Mucosa of descending colon (tissue), 3 donors: ENCODE data around the gene KIF17. TPM values are rescaled to one million over a fixed set of nuclear protein-coding genes. Genes with fewer than 3 reads are reported as not detected.

Experiments
- ATAC-seq: fragments of 200-7000 bp; cut with Tn5 transposase; one replicate; pipeline ENCODE4 v1.9.1; 2020; ENCODE audit warnings: mild to moderate bottlenecking, moderate library complexity
- DNase-seq, 3 donors: peaks; one replicate each; pipeline ENCODE4 v3.0.0-alpha.2; 2020
- H3K36me3 ChIP-seq: fragments of 200-600 bp; one replicate; pipeline ENCODE4 v1.8.0; 2021; ENCODE audit warnings: low read depth, mild to moderate bottlenecking
- H3K4me1 ChIP-seq: fragments of 200-600 bp; one replicate; pipeline ENCODE4 v1.8.0; 2021; ENCODE audit warnings: low read depth, mild to moderate bottlenecking
- H3K4me3 ChIP-seq: fragments of 200-600 bp; one replicate; pipeline ENCODE4 v1.8.0; 2021; ENCODE audit warnings: mild to moderate bottlenecking
- H3K9me3 ChIP-seq: fragments of 200-600 bp; one replicate; pipeline ENCODE4 v1.8.0; 2021; ENCODE audit warnings: mild to moderate bottlenecking
- CTCF ChIP-seq: fragments of 200-600 bp; IDR thresholded peaks from one replicate; pipeline ENCODE4 v1.8.0; 2022; ENCODE audit warnings: antibody characterized with exemption, mild to moderate bottlenecking
- intact Hi-C, 2 donors: fragments of 100-400 bp; cut with DNase I in 1 of 2; cut with micrococcal nuclease in 1 of 2; formaldehyde crosslinking; loops; one replicate each; pipeline versions ENCODE4 v1.11.0 to v1.11.1; 2022; cut with DNase I, micrococcal nuclease
- long read RNA-seq, 2 donors: library from polyadenylated mRNA; unstranded; transcript quantifications; one replicate each; pipeline ENCODE4 v2.0.0, GENCODE V29; 2019 to 2021
- total RNA-seq, 3 donors: library from RNA; stranded (reverse); fragmentation: NEBNext Ultra II Directional in 2 of 3; extraction: Animal tissue kit (Norgen Biotek cat#: 25700) in 2 of 3; gene quantifications; one replicate each; pipeline versions ENCODE4 v1.2.1 to v1.2.4, GENCODE V29; 2021 to 2023
- donor health status: DM: no; HTN: no; CAD: no; lungs with moderate emphysema.
- donor health status: DM: no; HTN: no; CAD: no.
- donor health status: DM: no; HTN: yes; CAD: no.

KIF17 gene
- under 1 TPM; 0.20 to 0.63 (median 0.53) TPM for total RNA-seq
- long read RNA-seq, donor 1, partial matches to known transcripts, result 1 of 1 reads
- long read RNA-seq, donor 1, other reads (novel, unspliced or antisense), result 0 of 1 reads
- long read RNA-seq, donor 2, result 0 reads

DNA sequence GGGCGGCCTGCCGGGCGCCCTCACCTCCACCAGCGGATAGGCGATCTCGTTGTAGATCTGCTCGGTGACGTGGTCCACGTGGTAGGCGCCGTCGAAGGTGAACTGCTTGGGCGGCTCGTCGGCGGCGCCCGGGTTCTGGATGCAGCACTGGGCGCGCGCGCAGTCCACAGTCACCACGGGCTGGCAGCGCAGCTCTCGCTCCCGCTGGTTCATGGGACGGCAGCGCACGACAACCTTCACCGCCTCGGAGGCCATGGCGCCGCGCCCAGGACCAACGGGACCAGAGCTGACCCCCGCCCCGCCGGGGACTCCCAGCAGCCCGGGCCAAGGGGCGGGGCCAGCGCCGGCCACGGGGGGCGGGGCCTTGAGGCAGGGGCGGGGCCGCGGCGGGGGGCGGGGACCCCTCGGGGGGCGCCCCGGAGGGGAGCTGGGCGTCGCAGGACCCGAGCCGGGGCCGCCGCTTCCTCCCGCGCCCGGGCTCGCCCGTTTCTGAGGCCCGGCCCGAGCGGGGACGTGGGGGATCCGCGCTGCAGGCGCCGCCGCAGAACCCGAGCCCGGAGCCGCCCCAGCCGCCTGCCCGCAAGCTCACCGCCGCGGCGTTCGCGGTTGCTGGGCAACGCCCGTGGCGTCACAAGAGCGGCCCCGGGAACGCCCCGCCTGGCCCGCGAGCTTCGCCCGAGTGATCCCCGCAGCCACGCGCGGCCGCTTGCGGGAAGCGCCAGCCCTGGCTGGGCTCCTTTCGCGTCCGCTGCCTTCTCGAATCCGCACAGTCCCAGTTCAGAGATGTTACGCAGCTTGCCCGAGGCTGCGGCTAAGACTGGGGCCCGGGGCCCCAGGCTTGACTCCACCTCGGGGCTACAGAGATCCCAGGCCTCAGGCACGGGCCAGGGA, at the start of gene KIF17:
Gene KIF17, minus strand, starts transcription at position 556 of the 891 bp plus-strand sequence. Its CDS starts 301 bp downstream, at position 255.
- no peak for TF ChIP-seq CTCF
- Histone ChIP-seq H3K4me1 (peaks cover 8% of the 10 kb centered on the region), H3K9me3 (no peaks in the 10 kb centered on the region), H3K4me3 (no peak within 1 kb of the TSS), H3K36me3 (no peaks in the 10 kb centered on the region)
- intact Hi-C loops, result no loop called here
- peak; percentile 78 to 86 (median 78) for DNase-seq
- ATAC-seq, result peak; percentile 89

DNA sequence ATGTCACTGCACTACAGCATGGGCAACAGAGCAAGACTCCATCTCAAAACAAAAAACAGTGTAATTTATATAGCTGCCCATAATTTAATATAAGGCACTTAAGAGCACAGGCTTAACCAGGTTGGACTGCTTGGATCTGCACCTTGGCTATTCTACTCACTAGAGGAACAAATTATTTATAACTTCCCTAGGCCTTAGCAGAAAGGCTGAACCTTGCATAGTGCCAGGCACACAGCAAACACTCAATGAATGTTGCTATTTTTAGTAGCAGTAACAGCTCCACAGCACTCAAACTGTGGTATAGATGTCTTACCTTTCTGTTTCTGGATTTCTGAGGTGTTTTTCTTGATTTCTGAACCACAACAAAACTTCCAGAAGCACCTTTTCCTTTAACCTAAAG, 49.5 kb upstream of the KIF17 start:
- Histone ChIP-seq H3K36me3 (peaks cover 29% of the 10 kb centered on the region), H3K9me3 (no peaks in the 10 kb centered on the region), H3K4me3 (no peak overlapping the region), H3K4me1 (no peaks in the 10 kb centered on the region)
- intact Hi-C loops, result no loop called here
- ATAC-seq, result no peak
- no peak for TF ChIP-seq CTCF
- no peak for DNase-seq

DNA sequence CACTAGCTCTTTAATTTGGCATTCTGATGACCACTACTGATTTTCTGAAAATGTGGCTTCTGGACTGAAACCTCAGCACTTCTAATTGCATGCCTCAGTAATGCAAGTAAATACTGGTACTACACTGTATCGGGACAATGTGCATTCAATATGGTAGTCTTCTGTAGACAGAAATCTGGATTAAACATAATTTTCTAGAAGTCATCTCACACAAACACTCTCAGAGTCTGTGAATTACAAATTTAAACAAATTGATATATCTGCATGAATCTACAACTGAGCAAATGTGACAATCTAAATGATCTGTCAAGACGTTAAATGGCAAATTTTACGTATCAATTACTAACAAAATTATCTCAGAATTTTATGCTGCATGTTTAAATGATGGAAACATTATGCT, 45.6 kb upstream of the KIF17 start:
- no peaks in the 10 kb centered on the region for H3K4me1 ChIP-seq
- ATAC-seq (no peak), DNase-seq (no peak)
- no peaks in the 10 kb centered on the region for H3K9me3 ChIP-seq
- peaks cover 14% of the 10 kb centered on the region for H3K36me3 ChIP-seq
- H3K4me3 ChIP-seq, result no peak overlapping the region
- TF ChIP-seq CTCF, result no peak
- intact Hi-C loops, result no loop called here

DNA sequence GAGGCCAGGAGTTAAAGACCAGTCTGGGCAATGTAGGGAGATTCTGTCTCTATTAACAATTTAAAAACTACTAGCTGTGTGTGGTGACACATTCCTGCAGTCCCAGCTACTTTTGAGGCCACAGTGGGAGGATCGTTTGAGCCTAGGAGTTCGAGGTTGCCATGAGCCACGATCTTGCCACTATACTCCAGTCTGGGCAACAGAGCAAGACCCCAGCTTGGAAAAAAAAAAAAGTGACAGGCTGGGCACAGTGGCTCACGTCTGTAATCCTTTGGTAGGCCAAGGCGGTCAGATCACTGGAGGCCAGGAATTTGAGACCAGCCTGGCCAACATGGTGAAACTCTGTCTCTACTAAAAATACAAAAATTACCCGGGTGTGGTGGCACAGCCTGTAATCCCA, 42.5 kb upstream of the KIF17 start:
- H3K4me3 ChIP-seq, result no peak overlapping the region
- intact Hi-C loops, result no loop called here
- DNase-seq, result no peak
- ATAC-seq, result no peak
- no peak for TF ChIP-seq CTCF
- H3K9me3 ChIP-seq, result no peaks in the 10 kb centered on the region
- peaks cover 8% of the 10 kb centered on the region for H3K36me3 ChIP-seq
- H3K4me1 ChIP-seq, result no peaks in the 10 kb centered on the region

GRCh38 chr1:20753589-20753988, 35.8 kb upstream of the KIF17 start:
- ATAC-seq (no peak), DNase-seq (no peak)
- H3K4me1 ChIP-seq, result no peaks in the 10 kb centered on the region
- no peak overlapping the region for H3K4me3 ChIP-seq
- no peaks in the 10 kb centered on the region for H3K36me3 ChIP-seq
- no peaks in the 10 kb centered on the region for H3K9me3 ChIP-seq
- TF ChIP-seq CTCF, result no peak
- intact Hi-C loops, result no loop called here
